ENCODE measurements around the gene ACTN3. TPM values are rescaled to one million over a fixed set of nuclear protein-coding genes. Genes with fewer than 3 reads are reported as not detected.
"Not testable (repeated sequence)": the region's sequence is repeated elsewhere in the genome, so short reads cannot be mapped to it uniquely, and the experiment has no call there.

The ACTN3 gene
- total and polyA plus RNA-seq, 2 experiments from 2014 or later = 0.58 TPM; not detected in 1

DNA sequence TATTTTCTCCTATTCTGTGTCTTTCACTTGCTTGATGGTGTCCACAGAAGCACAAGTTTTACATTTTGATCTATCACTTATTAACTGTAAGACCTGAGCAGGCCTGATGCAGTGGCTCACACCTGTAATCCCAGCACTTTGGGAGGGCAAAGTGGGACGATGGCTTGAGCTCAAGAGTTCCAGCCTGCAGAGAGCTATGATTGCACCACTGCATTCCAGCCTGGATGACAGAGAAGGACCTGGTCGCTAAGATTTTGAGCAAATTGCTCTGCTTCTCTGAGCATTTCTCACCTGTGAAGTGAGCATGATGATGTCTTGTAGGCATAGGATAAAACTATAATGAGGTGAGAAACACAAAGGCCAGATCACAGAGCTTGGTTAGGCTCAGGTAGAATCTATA lies 39.4 kb downstream of the ACTN3 start:
- Histone ChIP-seq H3K27me3 (no peaks in the 10 kb centered on the region), H3K9me3 (ENCODE audit: low read depth) (no peaks in the 10 kb centered on the region), H3K4me1 (ENCODE audit: insufficient read depth) (no peaks in the 10 kb centered on the region), H3K36me3 (replicated peaks; ENCODE audit: insufficient read depth, low read depth) (no peaks in the 10 kb centered on the region), H2AFZ (no peak overlapping the region), H3K9me2 (replicated peaks; ENCODE audit: insufficient read depth) (no peaks in the 10 kb centered on the region), H4K20me1 (ENCODE audit: insufficient read depth, poor library complexity, severe bottlenecking) (no peaks in the 10 kb centered on the region), H3K79me2 (no peaks in the 10 kb centered on the region), H3K27ac (no peak overlapping the region), H3K4me2 (no peak overlapping the region), H3K4me3 (no peak overlapping the region)
- DNase-seq (ENCODE audit: low spot score) = no peak
- no peak for TF ChIP-seq EZH2 (IDR thresholded peaks at IDR 0.05; ENCODE audit: borderline replicate concordance)
- 44% methylated on average over 2 of the region's 2 CpGs for WGBS (ENCODE audit: low lambda C conversion rate, missing lambda C conversion rate)

DNA sequence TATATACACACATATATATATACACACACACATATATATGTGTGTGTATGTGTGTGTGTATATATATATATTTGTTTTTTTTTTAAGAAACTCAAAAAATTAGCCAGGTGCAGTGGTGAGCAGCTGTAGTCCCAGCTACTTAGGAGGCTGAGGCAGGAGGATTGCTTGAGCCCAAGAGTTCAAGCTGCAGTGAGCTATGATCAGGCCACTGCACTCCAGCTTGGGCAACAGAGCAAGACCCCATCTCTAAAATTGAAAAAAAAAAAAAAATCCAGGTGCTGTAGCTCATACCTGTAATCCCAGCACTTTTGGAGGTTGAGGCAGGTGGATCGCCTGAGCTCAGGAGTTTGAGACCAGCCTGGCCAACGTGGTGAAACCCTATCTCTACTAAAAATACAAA lies 42.6 kb downstream of the ACTN3 start:
- not testable (repeated sequence) for H3K9me2 ChIP-seq (replicated peaks; ENCODE audit: insufficient read depth); H3K9me3 ChIP-seq (ENCODE audit: low read depth); H3K4me1 ChIP-seq (ENCODE audit: insufficient read depth); H3K36me3 ChIP-seq (replicated peaks; ENCODE audit: insufficient read depth, low read depth); H3K4me2 ChIP-seq; H2AFZ ChIP-seq; DNase-seq (ENCODE audit: low spot score); H3K27me3 ChIP-seq; H3K27ac ChIP-seq; H4K20me1 ChIP-seq (ENCODE audit: insufficient read depth, poor library complexity, severe bottlenecking); H3K4me3 ChIP-seq
- H3K79me2 ChIP-seq = peaks cover 20% of the 10 kb centered on the region
- 87% methylated on average over 2 of the region's 2 CpGs for WGBS (ENCODE audit: low lambda C conversion rate, missing lambda C conversion rate)

DNA sequence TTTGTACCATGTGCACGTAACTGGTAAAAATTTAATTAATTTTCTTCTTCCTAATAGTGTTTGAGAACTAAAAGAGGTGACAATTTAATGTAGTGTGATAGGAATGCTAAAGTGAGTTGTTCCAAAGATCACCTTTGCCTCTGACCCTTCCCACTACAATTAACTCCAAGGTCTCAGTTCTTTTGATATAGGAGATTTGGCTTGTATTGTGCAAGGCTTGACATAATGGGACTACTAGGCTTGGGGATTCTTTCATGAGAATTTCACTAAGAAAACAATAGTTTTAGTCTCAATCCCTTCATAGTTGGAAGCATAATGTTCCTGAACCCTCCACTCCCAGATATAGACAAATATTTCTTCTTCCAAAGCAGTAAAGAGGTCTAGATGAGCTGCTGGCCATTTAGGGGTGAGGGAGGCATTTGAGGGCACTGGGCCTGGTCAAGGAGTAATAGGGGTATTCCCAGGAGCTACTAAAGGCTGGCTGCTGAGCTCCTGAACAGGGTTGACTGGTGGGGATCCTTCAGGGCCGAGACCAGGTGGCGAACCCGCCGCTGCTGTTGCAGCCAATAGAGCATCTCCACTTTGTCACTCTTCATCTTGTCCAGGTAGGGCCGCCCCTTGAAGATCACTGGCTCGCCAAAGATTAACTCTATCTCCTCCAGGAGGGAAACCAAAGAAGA lies 43.4 kb downstream of the ACTN3 start:
- Histone ChIP-seq H3K4me2 (no peak overlapping the region), H3K36me3 (replicated peaks; ENCODE audit: insufficient read depth, low read depth) (no peaks in the 10 kb centered on the region), H3K27ac (no peak overlapping the region), H3K9me2 (replicated peaks; ENCODE audit: insufficient read depth) (no peaks in the 10 kb centered on the region), H3K9me3 (ENCODE audit: low read depth) (no peaks in the 10 kb centered on the region), H2AFZ (no peak overlapping the region), H3K4me1 (ENCODE audit: insufficient read depth) (peaks cover 8% of the 10 kb centered on the region), H3K79me2 (peaks cover 21% of the 10 kb centered on the region), H3K27me3 (no peaks in the 10 kb centered on the region), H4K20me1 (ENCODE audit: insufficient read depth, poor library complexity, severe bottlenecking) (no peaks in the 10 kb centered on the region), H3K4me3 (no peak overlapping the region)
- 96% methylated on average over 7 of the region's 7 CpGs for WGBS (ENCODE audit: low lambda C conversion rate, missing lambda C conversion rate)
- DNase-seq (ENCODE audit: low spot score) = no peak
- TF ChIP-seq EZH2phosphoT487 (IDR thresholded peaks at IDR 0.05; ENCODE audit: low read depth, severe bottlenecking, unreplicated experiment) = no peak
- TF ChIP-seq, protein P1, sequence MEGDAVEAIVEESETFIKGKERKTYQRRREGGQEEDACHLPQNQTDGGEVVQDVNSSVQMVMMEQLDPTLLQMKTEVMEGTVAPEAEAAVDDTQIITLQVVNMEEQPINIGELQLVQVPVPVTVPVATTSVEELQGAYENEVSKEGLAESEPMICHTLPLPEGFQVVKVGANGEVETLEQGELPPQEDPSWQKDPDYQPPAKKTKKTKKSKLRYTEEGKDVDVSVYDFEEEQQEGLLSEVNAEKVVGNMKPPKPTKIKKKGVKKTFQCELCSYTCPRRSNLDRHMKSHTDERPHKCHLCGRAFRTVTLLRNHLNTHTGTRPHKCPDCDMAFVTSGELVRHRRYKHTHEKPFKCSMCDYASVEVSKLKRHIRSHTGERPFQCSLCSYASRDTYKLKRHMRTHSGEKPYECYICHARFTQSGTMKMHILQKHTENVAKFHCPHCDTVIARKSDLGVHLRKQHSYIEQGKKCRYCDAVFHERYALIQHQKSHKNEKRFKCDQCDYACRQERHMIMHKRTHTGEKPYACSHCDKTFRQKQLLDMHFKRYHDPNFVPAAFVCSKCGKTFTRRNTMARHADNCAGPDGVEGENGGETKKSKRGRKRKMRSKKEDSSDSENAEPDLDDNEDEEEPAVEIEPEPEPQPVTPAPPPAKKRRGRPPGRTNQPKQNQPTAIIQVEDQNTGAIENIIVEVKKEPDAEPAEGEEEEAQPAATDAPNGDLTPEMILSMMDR (IDR thresholded peaks at IDR 0.05; ENCODE audit: poor library complexity) = no peak
- TF ChIP-seq EZH2 (IDR thresholded peaks at IDR 0.05; ENCODE audit: borderline replicate concordance) = no peak

DNA sequence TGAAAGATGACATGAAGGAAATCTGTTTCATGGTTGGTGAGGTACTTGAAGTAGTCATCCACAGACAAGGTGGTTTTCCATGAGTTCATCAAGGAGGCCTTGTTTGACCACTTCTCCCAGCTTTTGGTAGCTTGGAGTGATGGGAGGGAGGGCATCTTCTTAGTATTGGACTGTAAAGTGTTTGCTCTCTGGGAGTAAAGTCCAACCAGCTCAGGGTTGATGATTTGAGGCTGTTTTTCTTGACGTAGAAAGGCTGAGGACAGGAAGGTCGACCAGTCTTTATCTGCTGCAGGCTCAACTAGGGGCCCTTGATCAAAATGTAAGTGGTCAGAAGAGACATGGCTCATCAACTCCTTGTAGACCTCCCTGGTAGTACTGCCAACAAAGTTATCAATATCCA lies 44.5 kb downstream of the ACTN3 start:
- H4K20me1 ChIP-seq (ENCODE audit: insufficient read depth, poor library complexity, severe bottlenecking) = no peaks in the 10 kb centered on the region
- H3K4me1 ChIP-seq (ENCODE audit: insufficient read depth) = peaks cover 15% of the 10 kb centered on the region
- no peak overlapping the region for H3K27ac ChIP-seq
- H3K79me2 ChIP-seq = peaks cover 27% of the 10 kb centered on the region
- whole genome bisulfite sequencing (ENCODE audit: low lambda C conversion rate, missing lambda C conversion rate) = 67% methylated on average over 2 of the region's 2 CpGs
- no peaks in the 10 kb centered on the region for H3K36me3 ChIP-seq (replicated peaks; ENCODE audit: insufficient read depth, low read depth)
- DNase-seq (ENCODE audit: low spot score) = no peak
- H2AFZ ChIP-seq = no peak overlapping the region
- H3K9me3 ChIP-seq (ENCODE audit: low read depth) = no peaks in the 10 kb centered on the region
- H3K27me3 ChIP-seq = no peaks in the 10 kb centered on the region
- TF ChIP-seq EZH2 (IDR thresholded peaks at IDR 0.05; ENCODE audit: borderline replicate concordance) (no peak), EZH2phosphoT487 (IDR thresholded peaks at IDR 0.05; ENCODE audit: low read depth, severe bottlenecking, unreplicated experiment) (no peak)
- TF ChIP-seq, protein P1 (IDR thresholded peaks at IDR 0.05; ENCODE audit: poor library complexity) = no peak
- no peaks in the 10 kb centered on the region for H3K9me2 ChIP-seq (replicated peaks; ENCODE audit: insufficient read depth)
- no peak overlapping the region for H3K4me2 ChIP-seq
- no peak overlapping the region for H3K4me3 ChIP-seq

All from hepatocyte (in vitro differentiated cells).